ENCODE data around the gene GLUD2. TPM values are rescaled to one million over a fixed set of nuclear protein-coding genes. Genes with fewer than 3 reads are reported as not detected.
A peak's percentile ranks its signal among the peaks of the same experiment; 100 is the strongest.
"Not testable (repeated sequence)": the region's sequence is repeated elsewhere in the genome, so short reads cannot be mapped to it uniquely, and the experiment has no call there.

Gene GLUD2
- total RNA-seq, result 0.51 and 0.63 TPM in 2 replicates

DNA sequence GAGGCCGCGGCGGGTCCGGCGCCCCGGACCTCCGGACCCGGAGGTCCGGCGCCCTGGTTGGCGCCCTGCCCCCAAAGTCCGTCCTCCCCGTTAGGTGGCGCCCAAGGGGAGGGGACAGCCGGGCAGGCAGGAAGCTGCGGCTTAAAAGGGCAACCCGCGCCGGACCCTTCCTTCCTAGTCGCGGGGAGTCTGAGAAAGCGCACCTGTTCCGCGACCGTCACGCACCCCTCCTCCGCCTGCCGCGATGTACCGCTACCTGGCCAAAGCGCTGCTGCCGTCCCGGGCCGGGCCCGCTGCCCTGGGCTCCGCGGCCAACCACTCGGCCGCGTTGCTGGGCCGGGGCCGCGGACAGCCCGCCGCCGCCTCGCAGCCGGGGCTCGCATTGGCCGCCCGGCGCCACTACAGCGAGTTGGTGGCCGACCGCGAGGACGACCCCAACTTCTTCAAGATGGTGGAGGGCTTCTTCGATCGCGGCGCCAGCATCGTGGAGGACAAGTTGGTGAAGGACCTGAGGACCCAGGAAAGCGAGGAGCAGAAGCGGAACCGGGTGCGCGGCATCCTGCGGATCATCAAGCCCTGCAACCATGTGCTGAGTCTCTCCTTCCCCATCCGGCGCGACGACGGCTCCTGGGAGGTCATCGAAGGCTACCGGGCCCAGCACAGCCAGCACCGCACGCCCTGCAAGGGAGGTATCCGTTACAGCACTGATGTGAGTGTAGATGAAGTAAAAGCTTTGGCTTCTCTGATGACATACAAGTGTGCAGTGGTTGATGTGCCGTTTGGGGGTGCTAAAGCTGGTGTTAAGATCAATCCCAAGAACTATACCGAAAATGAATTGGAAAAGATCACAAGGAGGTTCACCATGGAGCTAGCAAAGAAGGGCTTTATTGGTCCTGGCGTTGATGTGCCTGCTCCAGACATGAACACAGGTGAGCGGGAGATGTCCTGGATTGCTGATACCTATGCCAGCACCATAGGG lies at the start of gene GLUD2:
TSS of gene GLUD2 (plus strand) at position 170 of the 979 bp plus-strand sequence. CDS start at position 245, 75 bp downstream.
- DNase-seq (ENCODE audit: low read depth in 2 of 2), result peak in 1 of 2 donors; percentile 1

DNA sequence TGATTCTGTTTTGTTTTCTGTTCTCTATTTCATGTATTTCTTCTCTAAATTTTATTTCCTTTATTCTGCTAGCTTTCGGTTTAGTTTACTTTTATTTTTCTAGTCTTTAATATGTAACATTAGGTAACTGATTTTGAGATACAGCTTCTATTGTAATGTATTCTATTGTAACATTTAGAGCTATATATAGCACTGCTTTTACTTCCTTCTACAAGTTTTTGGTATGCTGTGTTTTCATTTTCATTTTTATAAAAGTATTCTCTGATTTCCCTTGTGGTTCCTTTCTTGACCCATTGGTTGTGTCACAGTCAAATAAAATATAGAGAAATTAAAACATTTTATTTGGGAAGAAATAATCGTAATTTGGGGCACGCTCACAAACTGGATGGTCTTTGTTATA lies 48.0 kb upstream of the GLUD2 start:
- DNase-seq (ENCODE audit: low read depth in 2 of 2), result no peak

DNA sequence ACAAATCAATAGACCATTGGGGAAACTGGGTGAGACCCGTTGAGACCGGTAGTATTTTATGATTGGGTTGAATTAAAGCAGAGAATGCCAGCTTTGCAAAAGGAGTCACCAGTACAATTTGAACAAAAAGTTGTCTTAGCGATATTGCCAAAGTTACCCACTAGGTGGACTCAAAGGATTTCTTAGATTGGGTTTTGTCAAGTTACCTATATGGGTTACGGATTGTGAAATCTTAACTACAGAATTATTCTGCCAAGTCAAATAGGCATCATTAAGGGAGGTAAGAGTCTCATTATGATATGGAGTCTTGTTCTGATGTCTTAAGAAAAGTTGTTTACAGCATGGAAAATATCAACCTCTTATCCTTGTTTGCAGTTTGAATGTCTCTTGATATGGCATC lies 46.8 kb upstream of the GLUD2 start:
- DNase-seq (ENCODE audit: low read depth in 2 of 2), result no peak

DNA sequence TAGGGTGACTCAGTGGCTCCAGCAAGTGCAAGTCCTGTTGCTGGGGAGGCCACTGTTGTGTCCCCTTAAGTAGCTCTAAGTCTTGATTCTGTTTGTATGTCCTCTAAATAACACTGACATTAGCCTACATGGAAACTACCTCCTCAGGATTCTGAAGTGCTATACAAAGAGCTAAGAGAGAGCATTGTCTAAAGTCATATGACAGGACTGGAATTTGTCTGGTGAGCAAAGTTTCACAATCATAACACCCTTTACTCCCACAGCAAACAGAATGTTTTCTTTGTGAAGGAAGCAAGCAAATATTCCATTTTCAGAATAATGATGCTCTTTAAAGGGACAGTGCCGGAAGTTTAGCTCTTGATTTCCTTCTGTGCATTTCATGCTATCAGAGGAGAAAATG lies 38.5 kb upstream of the GLUD2 start:
- no peak for DNase-seq (ENCODE audit: low read depth in 2 of 2)

DNA sequence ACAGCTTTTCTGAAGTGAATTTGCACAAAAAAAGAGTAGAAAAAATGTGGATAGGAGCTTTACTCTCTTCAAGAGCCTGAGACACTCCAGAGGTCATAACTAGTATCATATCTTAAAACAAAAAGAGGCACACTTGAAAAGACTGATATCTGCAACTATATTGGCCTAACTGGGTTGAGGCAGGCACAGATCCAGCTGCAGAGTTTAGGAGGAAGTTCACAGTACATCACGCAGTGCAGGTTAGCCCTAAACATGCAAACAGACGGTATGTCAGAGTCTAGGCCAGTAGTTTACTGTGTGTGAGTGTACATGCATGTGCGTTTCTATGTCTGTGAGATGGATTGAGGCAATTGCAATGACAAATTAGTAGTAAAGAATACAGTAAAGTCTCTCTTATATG lies 37.6 kb upstream of the GLUD2 start:
- no peak for DNase-seq (ENCODE audit: low read depth in 2 of 2)

DNA sequence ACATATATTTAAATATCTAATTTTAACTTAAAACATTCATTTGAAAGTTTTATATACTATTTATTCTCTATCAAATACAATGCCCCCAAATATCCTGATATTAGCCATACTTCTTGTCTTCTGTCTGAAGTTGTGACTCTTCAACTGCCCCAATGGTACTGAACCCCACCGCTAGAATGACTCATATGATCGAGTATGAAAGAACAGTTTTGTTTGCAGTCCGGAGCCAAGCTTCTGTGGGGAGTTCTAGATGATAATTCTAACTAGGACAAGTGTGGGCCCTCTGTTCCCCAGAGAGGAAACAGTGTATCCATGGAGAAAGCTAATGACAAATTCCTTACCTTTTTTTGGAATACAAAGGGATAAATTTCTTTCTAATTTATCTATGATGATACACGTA lies 37.2 kb upstream of the GLUD2 start:
- no peak for DNase-seq (ENCODE audit: low read depth in 2 of 2)

DNA sequence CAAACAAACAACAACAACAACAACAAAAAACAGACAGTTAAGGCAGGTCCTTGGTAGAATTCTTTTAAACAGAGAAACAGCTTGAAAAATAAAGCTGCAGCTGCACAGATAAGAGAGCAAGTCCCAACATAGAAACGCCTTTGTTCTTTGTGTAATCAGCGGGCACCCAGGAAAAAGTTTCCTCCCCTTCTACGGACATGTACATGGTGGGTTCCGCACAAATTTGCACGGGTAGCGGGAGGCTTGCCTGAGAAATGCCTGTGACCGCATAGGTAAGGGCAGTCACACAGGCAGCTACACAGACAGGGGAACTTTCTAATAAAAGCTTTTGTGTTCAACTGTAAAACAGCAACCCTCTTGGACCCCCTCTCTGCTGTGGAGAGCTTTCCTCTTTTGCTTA lies 36.2 kb upstream of the GLUD2 start:
- DNase-seq (ENCODE audit: low read depth in 2 of 2), result no peak

DNA sequence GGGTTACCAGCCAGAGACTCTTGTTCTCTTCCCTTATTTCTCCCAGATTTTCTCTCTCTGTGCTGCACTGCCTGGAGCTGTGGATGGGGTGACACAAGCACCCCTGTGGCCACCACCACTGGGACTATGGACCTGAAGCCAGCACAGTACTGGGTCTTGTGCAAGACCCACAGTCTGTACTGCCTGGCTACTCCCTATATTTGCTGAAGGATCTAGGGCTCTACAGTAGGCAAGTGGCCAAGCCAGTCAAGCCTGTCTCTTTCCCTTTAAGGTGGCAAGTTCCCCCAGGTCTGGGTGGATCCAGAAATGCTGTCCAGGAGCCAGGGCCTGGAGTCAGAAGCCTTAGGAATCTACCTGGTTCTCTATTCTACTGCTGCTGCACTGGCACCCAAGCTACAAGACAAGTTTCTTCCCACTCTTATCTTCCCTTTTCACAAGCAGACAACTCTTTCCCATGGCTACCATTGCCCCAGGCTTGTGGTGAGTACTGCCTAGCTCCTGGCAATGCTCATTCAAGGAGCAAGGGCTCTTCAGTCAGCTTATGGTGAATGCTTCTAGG lies 33.4 kb upstream of the GLUD2 start:
- no peak for DNase-seq (ENCODE audit: low read depth in 2 of 2)

DNA sequence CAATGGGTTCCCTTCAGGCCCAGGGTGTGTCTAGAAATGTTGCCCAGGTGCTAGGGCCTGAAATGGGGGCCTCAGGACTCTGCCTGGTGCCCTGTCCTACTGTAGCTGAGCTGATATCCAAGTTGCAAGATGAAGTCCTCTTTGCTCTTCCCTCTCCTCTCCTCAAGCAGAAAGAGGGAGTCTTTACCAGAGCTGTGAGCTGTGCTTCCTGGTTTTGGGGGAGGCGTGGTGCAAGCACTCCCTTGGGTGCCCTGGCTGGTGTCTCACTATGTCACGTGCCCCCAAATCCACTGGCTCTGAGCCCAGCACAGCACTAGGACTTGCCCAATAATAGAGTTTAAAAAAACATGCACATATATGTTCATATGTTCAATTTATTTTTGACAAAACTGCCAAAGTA lies 32.6 kb upstream of the GLUD2 start:
- no peak for DNase-seq (ENCODE audit: low read depth in 2 of 2)

DNA sequence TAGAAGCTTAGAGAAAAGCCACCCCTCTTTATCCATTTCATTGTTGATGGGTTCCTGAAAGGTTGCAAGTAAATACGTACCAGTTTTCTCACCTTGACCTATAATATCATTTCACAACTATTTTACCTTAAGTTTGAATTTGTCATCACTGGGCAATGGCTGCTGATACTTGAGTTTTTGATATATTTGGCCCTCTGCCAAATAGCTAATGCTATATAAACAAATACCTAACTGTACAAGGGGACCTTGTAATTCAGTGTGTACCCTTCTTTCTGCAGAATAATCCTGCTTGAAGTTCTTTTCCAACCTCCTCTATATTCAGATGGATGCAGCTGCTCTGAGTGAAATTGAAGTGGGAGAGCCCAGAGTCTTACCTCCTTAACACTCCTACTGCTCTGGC lies 19.0 kb upstream of the GLUD2 start:
- no peak for DNase-seq (ENCODE audit: low read depth in 2 of 2)

DNA sequence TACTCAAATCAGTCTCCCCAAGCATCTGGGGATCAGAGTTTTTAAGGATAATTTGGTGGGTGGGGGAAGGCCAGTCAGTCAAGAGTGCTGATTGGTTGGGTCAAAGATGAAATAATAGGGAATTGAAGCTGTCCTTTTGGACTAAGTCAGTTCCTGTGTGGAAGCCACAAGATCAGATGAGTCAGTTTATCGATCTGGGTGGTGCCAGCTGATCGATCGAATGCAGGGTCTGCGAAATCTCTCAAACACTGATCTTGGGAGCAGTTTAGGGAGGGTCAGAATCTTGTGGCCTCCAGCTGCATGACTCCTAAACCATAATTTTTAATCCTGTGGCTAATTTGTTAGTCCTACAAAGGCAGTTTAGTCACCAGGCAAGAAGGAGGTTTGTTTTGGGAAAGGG lies 17.3 kb upstream of the GLUD2 start:
- no peak for DNase-seq (ENCODE audit: low read depth in 2 of 2)

DNA sequence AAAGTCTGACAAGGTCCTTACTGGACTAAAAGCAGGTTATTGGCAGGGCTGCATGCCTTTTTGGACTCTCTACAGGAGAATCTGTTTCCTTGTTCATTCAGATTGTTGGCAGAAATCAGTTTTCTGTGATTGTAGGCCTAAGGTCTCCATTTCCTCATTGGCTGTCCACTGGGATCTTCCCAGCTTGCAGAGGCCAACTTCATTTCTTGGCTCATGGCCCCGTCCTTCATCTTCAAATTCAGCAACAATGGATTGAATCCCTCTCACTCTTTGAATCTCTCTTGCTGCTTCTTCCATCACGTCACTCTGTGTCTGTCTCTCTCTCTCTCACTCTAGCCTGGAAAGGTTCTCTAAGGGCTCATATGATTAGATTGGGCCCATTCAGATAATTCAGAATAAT lies 14.9 kb upstream of the GLUD2 start:
- no peak for DNase-seq (ENCODE audit: low read depth in 2 of 2)

DNA sequence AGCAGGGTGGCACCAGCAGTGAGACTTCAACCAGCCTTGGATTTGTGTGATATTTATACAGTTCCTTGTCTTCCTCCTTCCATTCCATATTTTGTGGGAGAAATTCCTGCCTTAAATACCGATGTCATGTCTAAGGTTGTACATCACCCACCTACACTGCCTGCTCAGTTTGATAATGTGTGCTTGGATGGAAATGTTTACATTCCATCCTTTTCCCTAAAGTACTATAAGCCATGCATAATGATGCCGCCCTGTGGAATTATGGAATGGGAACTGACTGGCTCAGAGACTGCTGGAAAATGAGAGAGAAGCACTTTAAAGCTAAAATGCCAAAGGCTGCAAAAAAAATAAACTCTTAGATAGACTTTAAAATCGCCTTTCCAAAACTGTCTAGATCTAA lies 11.3 kb upstream of the GLUD2 start:
- no peak for DNase-seq (ENCODE audit: low read depth in 2 of 2)

DNA sequence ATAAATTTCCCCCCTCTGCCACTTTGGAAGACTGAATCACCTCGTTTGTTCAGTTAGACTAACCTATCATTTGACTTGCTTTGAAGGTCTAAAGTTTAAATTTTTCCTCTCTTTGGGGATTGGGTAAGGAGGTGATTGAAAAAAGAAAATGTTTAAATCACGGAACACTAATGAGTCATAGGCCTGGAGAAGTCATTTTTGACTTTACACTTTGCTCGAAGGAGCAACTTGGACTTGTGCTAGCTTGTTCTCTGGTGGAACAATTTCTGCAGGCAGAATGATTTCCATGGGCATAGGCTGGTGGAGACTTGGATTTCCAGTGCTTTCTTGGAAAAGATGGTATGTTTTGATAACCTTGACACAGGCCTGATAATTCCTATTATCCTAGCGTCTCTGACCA lies 10.5 kb upstream of the GLUD2 start:
- no peak for DNase-seq (ENCODE audit: low read depth in 2 of 2)

DNA sequence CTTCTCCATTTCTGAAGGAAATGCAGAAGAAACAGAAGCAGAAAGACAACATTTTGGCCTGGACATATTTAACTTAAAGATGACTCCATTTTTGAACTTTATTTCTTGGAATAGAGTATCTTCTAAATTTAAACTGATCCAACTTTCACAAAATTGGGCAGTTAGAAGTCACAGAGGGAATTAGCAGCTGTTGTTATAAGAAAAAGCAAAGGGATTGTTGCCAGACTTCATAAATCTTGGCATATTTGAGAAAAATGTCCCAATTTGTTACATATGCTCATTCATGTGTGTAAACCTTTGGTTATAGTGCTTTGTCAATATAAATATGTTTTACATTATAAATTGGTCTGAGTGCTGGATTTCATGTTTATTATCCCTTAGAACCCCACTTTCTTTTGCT lies 3.4 kb downstream of the GLUD2 start:
- no peak for DNase-seq (ENCODE audit: low read depth in 2 of 2)

DNA sequence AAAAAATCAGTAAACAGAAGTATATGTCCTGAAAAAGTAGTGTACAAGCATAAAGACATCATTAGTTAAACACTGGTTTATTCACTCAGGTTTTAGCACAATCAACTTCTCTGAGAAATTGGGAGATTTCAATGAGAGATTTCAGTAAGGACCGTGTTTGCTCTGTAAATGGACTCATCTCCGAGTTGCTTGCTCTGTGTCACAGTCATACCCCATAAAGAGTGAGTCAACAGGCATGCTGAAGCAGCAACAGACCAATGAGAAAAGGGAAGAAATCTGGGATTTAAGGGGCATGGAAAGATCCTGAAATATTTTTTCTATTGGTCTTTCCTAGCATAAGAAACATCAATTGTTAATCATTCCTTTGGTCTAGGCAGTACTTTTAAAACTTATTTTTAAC lies 4.7 kb downstream of the GLUD2 start:
- DNase-seq (ENCODE audit: low read depth in 2 of 2), result no peak

DNA sequence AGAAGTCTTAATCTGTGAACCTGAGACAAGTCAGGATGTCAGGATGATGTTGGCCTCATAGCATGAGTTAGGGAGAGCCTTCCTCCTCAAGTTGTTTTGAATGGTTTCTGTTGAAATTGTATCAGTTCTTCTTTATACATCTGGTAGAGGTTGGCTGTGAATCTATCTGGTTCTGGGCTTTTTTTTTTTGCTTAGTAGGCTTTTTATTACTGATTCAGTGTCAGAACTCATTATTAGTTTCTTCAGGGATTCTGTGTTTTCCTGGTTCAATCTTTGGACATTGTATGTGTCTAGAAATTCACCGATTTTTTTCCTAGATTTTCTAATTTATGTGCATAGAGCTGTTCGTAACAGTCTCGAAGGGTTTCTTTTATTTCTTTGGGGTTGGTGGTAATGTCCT lies 14.9 kb downstream of the GLUD2 start:
- no peak for DNase-seq (ENCODE audit: low read depth in 2 of 2)

DNA sequence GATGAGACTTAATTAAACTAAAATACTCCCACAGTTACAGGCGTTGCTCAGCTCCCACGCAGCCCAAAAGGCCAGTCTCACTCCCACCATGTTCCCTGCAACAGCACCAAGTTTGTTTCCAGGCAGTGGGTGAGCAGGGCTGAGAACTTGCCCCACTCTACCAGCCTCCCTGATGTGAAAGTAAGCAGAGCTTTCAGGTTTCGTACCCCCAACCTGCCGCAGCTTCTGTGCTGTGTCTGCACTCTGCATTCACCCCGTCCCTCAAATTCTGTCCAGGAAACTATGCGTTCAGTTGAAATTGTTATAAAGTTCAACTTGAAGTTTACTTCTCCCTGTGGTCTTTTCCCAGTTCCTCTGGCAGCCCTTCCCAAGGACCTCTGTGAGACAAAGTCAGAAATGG lies 17.2 kb downstream of the GLUD2 start:
- no peak for DNase-seq (ENCODE audit: low read depth in 2 of 2)

DNA sequence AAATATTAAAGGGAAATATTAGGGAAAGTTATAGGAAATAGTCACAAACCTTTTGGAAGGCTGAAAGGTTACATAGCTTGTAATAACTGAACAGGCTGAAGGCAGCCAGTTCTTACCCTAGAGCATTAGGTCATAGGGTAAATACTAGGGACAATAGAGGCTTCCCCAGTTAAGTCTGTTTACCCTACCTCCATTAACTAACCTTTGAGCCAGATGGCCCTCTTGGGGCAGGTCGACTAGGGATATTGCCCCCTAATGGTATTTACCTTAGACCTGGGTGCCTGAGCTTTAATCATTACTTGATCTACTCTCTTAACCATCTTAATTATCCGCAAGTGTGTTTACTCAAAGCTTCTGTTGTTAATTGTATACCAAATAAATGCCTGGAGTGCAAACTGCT lies 36.8 kb downstream of the GLUD2 start:
- DNase-seq (ENCODE audit: low read depth in 2 of 2), result not testable (repeated sequence)

DNA sequence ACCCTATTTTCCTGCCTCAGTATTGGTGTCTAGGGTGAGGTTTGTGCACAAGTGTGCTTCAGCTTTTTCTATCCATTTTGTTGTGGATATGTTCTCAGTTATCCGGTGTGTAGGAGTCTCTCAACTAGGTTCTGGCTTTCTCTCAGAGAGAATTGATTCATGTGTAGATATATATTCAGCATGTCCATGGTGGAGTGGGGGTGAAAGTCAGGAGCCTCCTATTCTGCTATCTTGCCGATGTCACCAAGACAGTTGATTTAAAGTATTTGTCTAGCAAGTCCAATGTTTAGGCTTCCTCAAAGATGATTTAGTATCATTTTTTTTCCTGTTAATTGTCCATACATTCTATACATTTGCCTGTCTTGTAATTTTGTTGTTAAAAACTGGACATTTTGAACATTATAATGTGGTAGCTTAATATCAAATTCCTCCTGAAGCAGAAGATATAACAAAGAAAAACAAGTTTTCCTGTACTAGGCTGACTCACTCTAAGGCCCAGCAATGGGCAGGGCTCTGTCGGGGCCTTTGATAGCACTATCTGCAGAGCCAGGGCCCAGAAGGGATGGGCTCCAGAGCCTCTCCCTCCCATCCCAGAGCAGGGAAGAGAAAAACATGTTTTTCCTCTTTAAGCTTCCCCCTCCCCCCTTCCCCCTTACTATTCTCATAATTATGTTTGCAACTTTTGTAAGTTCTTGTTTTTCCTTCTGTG lies 37.6 kb downstream of the GLUD2 start:
- DNase-seq (ENCODE audit: low read depth in 2 of 2), result no peak

DNA sequence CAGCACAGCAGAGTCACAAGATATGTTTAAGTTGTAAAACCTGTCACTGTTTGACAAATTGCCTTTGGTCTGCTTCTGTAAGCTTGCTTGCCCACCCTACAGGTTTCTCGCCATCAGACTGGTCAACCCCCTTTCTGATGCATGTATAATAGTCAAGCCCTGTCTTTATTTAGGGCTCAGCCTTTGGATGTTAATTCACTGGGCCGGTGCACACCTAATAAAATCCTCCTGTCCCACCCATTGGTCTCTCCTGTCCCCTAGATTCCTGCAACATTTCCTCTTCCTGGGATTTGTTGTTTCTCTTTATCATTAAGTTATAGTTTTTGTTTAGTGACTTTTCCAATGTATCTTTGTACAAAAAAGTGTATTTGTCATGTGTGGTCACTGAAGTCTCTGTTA lies 38.2 kb downstream of the GLUD2 start:
- no peak for DNase-seq (ENCODE audit: low read depth in 2 of 2)

DNA sequence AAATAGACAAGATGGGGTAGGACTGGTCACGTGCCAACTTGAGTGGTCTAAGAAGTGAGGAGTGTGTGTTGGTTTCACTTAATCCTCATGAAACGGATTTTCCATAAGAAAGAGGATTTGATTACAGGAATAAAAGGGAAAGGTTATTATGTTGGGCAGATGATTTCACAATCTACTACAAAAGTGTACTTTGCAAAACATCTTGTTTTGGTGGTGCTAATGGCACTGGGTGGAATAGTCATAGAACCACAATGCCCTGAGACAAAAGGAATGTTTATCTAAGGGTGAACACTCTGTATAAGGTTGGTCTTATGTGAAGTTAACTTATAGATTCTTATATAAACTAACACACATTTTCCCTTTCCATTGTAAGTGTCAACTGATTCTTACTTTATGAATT lies 45.6 kb downstream of the GLUD2 start:
- no peak for DNase-seq (ENCODE audit: low read depth in 2 of 2)
